HG03378 (cell line): Measurements from ENCODE around the gene ABITRAM.
"Not testable (repeated sequence)": the region's sequence is repeated elsewhere in the genome, so short reads cannot be mapped to it uniquely, and the experiment has no call there.

Experiments
- ATAC-seq: cut with Tn5 transposase; IDR thresholded peaks from one replicate; pipeline ENCODE4 v1.9.1; 2021; ENCODE audit warnings: mild to moderate bottlenecking, moderate library complexity; ENCODE audit not compliant: unreplicated experiment

Gene ABITRAM, protein sequence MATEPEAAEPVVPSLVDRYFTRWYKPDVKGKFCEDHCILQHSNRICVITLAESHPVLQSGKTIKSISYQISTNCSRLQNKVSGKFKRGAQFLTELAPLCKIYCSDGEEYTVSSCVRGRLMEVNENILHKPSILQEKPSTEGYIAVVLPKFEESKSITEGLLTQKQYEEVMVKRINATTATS

DNA sequence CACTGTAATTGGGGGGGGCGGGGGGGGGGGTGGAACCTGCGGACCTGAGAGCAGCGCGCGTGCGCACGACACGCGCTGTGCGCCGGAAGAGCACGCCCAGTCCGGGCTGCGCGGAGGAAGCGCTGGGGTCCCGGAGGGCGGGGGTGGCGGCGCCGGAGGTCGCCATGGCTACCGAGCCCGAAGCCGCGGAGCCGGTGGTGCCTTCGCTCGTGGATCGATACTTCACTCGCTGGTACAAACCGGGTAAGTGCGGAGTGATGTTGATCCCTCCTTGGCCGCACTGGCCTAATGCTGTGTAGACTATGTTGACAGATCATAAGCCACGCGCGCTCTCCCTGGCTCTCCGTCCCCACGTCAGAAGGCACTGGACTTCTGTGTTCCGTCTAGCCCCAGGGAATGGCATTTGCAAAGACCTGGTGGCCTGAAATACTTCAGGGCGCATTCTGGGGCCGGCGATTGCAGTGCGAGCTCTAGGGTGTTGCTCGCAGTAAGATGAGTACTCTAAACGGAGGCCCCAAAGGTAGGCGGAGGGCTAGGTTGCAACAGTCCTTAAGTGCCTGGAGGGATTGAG is at the start of gene ABITRAM:
ABITRAM (plus strand) TSS at position 78 of the 571 bp plus-strand sequence; CDS start at position 165, 87 bp downstream.
- ATAC-seq, result peak; percentile 59

DNA sequence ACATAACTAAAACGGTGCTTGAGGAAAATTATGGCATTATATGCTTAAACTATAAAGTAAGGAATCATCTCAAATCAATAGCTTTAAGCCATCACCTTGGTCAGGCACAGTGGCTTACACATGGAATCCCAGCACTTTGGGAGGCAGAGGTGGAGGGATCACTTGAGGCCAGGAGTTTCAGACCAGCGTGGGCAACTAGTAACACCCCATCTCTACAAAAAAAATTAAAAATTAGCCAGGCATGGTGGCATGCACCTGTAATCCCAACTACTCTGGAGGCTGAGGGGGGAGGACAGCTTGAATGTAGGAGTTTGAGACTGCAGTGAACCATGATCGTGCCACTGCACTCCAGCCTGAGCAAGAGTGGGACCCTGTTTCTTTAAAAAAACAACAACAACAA is 49.5 kb upstream of the ABITRAM start:
- no peak for ATAC-seq

DNA sequence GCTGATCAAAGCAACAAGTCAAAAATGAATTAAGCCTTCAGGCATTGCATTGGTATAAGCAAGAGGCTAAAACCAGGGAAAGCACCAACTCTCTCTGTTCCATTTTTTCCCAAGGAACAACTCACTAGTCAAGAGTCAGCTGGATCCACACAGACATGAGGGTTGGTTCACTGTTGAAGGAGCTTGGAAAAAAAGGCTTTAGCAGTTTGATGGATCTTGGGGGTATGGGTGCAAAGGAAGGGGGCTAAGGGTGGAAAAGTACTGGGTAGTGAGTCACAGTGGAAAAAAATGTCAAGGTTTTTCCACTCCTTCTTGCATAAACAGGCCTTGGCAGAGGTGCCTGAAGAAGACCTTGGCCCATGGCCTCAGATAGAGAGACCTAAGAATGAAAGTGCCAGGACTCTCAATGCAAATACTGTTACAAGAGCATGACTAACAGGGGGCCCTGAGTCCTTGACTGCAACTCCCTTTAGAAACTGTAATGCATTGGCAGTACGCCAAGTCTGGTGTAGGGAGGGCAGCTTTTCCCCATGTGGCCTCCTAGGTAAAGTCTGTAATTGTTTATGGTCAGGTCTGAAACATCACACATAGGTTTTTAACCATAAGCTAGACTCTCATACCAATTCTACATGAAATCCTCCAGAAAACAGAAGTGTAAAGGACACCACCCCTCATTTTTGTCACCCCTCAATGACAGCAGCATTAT is 48.4 kb upstream of the ABITRAM start:
- peak; percentile 99 for ATAC-seq

DNA sequence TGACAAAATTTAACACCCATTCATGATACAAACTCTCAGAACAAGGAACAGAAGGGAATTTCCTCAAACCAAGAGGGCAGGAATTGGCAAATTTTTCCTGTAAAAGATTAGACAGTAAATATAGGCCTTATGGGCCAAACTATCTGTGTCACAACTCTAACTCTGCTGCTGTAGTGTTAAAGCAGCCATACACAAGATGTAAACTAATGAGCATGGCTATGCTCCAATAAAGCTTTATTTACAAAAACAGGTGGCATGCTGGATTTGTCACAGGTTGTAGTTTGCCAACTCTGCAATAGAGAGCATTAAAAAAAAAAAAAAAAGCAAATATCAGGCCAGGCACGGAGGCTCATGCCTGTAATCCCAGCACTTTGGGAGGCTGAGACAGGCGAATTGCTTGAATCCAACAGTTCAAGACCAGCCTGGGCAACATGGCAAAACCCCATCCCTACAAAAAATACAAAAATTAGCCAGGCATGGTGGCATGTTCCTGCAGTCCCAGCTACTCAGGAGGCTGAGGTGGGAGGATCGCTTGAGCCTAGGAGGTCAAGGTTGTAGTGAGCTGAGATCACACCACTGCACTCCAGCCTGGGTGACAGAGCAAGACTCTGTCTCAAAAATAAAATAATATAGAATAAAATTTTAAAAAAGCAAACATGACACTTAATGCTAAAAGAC is 47.5 kb upstream of the ABITRAM start:
- not testable (repeated sequence) for ATAC-seq

DNA sequence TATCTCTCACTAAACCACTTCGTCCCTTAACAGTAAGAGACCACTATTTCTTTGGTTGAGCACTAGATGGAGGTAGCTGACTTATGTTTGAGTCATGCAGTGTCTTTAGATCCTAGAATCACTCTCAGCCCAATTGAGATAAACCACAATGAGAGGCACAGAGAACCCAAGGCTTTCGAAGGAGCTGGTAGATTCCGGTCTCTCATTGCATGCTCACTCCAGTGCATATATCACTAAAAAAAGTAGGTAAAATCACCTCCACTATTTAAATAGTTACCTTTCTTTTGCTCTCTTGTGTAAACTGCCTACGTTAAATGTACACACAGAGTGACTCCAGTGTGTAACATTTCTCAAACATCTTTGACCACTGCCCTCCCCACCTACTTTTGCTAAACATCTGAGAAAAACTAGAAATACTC is 44.5 kb upstream of the ABITRAM start:
- no peak for ATAC-seq

DNA sequence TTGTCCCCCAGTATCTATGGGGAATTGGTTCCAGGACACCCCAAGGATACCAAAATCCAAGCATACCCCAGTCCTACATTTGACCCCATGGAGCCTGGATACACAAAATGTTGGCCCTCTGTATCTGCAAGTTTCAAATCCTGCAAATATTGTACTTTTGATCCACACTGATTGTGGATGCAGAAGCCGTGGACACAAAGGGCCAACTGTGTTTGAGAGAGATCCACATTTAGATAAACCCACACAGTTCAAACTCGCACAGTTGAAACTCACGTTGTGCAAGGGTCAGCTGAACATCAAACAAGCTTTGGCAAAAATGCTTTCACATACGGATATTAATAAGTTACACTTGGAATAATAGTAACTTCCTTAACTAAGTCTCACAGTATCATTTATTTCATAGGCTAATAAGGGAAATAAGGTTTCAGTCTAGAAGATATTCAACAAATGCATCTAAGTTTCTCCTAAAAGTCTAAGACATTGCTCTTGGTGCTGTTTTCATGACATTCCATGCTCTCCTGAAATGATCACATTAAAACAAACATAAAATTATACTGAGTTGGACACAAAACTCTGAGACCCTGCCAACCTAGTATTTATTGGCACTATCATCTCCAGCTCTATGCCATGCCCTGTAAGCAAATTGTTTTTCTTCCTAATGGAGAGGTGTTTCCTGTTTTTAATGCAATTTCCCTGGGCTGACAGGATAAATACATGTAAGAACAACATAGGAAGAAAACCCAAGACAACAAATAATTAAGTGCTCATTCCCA is 39.8 kb upstream of the ABITRAM start:
- no peak for ATAC-seq

DNA sequence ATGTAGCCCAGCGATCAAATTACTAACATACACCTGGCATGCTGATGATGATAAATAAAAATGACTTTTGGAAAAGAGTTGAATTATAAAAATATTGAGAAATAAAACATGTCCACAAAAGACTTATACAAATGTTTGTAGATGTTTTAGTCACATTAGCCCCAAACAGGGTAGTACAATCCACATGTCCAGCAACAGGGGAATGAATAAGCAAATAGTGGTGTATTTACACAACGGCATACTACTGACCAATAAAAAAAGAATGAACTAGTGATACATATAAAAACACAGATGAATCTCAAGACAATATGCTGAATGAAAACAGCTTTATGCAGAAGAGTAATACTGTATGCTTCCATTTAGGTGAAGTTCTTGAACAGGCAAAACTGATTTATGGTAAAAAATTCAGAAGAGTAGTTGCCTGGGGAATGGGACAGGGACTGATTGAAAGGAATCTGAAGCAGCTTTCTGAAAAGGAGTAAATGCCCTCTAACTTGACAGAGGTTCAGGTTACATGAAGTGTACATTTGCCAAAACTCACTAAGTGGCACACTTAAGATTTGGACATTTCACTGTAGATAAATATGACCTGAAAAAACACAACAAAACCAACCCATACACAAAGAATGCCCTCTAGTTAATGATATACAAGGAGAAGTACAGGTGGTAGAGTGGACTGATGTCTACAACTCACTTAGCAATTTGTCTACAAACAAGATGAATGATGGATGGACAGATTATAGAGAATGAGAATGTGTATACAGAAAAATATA is 36.7 kb upstream of the ABITRAM start:
- no peak for ATAC-seq

DNA sequence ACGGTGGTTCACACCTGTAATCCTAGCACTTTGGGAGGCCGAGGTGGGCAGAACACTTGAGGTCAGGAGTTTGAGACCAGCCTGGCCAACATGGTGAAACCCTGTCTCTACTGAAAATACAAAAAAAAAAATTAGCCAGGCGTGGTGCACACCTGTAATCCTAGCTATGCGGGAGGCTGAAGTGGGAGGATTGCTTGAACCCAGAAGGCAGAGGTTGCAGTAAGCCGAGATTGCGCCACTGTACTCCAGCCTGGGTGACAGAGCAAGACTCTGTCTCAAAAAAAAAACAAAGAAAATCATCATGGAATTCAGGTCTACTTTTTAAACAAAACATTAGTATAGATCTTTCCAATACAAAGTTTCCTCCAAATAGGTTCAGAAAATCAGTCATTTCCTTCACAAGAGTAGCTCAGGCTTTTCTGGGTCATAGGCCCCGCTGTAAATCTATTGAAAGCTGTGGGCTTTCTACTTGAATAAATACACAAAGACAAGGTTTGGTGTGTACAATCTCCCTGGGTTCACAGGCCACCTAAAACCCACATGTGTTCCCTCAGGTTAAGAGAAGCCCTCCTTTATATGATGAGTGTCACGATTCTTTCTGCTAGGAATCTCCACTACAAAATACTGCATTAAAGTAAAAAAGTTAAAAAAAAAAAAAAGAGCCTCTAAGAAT is 35.0 kb upstream of the ABITRAM start:
- not testable (repeated sequence) for ATAC-seq

DNA sequence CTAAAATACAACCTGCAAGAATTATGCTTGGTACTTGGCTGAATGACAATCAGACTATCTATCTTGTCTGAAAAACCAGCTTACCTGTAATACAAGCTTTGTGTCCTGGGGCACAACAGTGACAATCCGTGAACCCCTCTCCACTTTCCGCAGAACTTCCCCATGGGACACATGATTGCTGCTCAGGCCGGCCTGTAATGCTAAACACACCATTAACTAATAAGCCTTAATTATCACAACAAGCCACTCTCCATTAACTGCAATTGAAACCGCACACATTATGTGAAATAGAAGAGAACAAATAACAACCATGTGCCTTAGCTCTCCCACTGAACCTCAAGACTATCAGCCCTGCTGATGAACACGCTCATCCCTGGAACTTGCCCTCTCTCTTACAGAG is 34.0 kb upstream of the ABITRAM start:
- ATAC-seq, result no peak

DNA sequence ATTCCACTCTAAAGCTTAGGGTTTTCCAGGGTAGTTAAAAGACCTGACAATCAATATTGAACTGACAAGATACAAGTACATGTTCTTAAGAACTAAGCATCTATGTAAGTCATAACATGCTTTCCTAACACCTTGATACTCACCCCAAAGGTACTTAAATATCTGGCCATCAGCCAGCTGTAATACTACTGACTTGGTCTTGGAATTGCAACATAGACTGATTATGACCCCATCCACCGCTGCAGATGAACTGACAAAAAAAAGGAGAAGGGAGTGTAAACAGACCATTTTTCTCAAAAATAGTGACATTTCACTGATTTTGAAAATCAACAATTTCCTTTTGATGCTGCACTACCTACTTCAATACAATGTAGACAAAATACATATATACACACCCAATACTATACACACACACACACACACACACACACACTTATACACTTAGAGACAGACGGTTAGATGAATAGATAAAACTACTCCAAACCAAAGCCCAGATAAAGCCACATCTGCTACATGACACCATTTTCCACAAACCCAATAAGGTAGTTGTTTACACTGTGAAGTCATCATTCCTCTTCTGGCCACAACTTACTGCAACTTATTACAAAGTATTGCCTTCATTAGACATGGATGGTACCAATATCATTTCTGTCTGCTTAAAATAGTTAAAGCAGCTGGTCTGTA is 30.6 kb upstream of the ABITRAM start:
- ATAC-seq, result no peak

DNA sequence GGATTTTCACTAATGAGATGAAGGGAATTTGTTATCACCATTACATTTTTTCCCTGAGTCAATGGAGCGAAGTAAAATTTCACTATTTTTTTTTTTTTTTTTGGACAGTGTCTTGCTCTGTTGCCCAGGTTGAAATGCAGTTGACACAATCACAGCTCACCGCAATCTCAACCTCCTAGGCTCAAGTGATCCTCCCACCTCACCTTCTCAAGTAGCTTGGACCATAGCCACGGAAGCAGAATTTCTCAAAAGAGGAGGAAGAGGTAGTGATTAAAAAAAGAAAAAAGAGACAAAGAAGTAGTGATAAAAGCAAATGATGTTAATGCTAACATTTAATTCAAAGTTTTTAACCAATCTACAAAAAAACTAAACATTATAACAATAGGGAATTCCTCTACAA is 30.0 kb upstream of the ABITRAM start:
- ATAC-seq, result no peak

DNA sequence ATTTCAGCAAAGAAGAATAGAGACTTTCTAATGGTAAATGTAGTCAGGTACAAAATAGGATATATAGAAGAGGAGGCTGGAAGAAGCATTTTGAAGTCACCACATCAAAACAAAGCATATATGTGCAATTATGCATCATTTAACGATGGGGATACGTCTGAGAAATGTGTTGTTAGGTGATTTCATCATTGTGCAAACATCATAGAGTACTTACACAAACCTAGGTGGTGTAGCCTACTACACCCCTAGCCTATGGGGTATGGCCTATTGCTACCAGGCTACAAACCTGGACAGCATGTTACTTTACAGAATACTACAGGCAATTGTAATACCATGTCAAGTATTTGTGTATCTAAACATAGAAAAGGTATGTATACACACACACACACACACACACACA is 28.7 kb upstream of the ABITRAM start:
- ATAC-seq, result no peak

DNA sequence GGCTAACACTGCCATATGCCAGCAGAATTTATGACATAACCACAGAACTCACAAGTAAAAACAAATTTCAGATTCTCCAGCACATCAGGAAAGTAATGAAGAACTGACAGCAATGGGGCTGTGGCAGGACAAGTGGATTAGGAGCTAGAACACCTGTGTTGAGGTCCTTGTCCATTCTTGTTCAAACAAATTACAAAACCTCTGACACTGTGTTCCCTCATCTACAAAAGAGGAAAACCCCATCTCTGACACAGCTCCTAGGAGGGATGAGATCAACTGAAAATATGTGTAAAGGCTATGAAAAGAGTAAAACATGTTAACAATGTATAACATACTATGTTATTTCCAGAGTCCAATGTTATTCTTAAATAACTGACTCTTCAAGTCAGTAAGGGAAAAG is 23.8 kb upstream of the ABITRAM start:
- no peak for ATAC-seq

DNA sequence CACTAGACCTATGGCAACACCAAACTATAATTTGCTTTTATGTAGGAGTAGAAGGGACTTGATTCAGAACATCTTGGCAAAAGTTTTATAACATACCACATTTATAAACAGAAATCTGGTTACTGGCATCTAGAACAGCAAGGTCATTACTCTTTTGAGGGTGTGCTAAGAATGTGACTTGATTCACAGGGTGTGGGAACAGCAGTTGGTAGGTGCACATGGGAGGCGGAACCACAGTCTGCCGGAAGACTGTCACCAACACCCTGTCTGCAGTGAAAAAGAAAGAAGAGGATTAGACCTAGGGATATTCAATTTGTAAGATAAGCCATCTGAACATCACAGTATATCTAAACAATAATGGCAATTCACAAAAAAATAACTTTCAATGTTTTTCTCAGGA is 23.3 kb upstream of the ABITRAM start:
- no peak for ATAC-seq

DNA sequence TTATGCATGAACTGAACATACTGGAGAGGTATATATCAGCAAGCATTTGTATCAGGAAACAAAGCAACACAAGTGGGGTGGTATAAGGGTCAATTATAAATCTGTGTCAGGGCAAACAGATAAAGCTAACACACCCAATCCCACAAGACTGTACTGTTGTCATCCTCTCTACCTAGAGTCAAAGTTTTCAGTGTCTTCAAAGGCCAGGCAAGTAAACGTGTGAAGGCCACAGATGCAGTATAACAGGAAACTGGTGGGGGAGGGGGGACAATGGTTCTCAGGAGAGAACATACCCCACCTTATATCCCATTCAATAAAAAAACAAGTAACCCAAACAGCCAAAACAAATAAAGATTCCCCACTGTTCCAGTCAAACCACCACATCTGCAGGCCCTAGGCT is 22.4 kb upstream of the ABITRAM start:
- ATAC-seq, result no peak

DNA sequence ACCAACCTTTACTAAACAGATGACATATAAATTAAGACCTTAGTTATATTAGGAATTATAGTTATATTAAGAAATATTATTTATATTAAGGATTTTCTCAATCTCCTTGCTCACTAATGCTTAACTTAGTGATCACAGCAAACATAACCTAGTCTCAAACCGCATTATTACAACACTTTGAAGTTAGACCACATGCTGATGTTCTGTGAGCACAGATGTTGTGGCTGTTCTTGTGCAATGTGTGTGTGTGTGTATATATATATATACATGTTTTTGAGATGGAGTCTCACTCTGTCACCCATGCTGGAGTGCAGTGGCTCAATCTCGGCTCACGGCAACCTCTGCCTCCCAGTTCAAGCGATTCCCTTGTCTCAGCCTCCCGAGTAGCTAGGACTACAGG is 20.8 kb upstream of the ABITRAM start:
- ATAC-seq, result no peak

DNA sequence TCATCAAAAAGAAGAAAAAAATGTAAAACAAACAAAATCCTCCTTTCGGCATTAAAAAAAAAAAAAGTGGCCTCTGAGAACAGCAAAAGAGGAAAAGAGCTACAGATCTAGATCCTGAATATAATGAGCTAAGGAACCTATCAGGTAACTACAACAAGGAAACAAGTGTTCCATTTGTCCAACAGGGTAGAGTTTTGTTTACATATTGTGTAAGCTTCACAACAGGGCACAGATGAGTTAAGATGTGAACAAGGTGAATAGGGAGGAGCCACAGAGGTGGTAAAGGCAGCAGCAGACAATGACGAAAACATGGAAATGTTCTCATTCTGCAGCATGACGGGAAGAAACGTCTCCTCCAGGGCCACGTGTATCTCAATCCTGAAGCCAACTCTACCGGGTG is 14.7 kb upstream of the ABITRAM start:
- no peak for ATAC-seq

DNA sequence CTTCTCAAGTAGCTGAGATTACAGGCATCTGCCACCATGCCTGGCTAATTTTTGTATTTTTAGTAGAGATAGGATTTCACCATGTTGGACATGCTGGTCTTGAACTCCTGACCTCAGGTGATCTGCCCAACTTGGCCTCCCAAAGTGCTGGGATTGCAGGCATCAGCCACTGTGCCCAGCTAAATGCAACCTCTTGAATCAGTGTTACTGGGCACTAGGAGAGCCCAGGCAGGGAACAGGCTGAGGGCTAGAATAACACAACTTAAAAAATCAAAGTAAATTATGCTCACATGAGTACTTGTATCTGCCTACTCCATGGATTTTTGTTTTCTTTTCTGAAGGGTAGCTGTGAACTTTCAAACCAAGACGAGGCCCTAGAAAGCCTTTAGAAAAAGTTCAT is 13.8 kb upstream of the ABITRAM start:
- not testable (repeated sequence) for ATAC-seq

DNA sequence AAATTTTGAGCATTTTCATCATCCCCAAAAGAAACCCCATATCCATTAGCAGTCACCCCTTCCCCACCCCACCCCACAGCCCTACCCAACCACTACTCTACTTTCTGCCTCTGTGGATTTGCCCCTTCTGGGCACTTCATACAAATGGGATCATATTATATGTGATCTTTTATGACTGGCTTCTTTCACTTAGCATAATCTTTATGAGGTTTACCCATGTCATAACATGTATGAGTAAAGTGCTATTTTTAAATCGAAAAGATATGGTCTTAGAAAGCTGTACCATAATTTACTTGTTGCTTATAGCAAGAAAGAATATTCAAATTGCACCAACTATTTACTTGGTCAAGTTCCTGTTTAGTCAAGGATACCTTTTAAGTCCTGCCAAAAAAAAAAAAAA is 13.0 kb upstream of the ABITRAM start:
- no peak for ATAC-seq
